GM19099 (cell line): ENCODE measurements around the gene ELL2.

Experiments used
- POLR2A ChIP-seq: IDR thresholded peaks from 3 replicates; pipeline ENCODE4 v1.6.1; 2011; ENCODE audit warnings: low read depth; ENCODE audit not compliant: insufficient read length; ENCODE audit errors: extremely low read depth

The ELL2 gene

GRCh38 chr5:95966005-95966404, 4.4 kb upstream of the ELL2 start:
- TF ChIP-seq POLR2A, result no peak

DNA sequence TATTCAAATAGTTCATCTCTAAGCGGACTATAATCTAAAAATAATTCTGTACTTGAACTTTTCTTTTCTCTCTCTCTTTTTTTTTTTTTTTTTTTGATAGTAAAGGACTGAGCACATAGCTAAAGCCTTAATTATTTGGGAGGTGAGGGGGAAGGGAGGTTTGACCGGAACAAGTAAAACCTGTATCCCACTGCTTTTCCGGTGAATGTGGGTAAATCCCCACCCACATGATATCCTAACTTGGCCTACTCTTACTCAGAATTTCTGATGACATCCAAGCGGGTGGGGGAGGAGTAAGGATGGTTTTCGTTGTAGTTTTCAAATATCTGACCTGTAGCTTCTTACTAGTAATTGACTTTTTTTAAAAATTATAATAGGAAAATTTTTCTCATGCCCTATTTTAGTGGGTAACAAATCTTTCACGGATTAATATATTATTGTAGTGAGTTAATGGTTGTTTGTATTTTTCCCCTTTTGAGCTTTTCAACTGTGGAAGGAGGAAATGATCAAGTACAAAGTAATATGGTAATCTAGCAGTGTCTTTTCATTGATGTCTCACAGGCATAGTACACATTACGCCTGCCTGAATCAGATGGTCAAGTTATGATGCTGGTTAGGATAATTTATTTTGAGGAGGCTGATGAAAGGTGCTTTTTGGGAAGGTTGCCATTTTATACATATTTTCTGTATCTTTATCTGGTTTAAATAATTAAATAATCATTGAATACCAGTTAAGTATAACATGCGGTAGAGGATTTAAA, 2.2 kb upstream of the ELL2 start:
- no peak for TF ChIP-seq POLR2A

GRCh38 chr5:95962785-95963184, 1.1 kb upstream of the ELL2 start:
- TF ChIP-seq POLR2A, result no peak

GRCh38 chr5:95962475-95962773, 773 bp upstream of the ELL2 start:
- no peak for TF ChIP-seq POLR2A

- no peak for TF ChIP-seq POLR2A
Observed at GRCh38 chr5:95960667-95961616, 709 bp downstream of the ELL2 start.

GRCh38 chr5:95959888-95960666, 1.6 kb downstream of the ELL2 start:
- TF ChIP-seq POLR2A, result peak; percentile 18

DNA sequence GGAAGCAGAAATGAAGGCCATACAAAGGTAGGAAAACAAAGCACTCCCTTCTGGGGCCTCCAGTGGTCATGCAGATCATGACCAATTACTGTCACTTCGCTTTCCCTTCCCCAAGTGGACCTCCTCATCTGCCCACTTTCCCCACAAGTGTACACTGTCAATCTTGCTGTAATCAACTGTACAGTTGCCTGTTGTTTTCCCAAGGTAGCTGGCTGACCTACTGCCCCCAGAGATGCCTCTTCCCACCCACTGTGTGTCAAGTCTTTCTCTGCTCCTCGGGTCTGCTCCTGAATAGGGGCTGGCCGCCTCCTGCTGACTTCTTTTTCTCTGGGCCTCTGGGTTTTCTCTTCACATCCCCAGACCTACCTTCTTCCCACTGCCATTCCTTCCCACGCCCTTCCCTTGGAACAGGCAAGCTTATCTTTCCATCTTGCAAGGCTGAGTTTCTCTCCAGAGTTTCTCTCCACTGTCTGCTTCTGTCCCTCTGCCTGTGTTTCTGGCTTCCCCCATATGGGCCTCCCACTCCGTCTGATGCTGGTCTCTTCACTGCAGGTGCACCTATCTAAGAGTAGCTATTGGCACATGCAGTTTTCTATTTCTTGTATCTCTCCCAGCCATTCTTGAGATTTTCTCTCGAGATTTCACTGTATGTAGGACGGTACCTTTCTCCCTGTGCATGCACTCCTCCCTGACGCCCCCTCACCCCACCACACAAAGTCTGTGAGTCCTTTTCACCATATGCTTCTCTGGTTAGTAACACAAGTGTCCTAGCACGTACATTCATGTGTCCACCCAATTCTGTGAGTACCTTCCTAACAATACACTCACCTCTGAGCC, 2.4 kb downstream of the ELL2 start:
- TF ChIP-seq POLR2A, result no peak

DNA sequence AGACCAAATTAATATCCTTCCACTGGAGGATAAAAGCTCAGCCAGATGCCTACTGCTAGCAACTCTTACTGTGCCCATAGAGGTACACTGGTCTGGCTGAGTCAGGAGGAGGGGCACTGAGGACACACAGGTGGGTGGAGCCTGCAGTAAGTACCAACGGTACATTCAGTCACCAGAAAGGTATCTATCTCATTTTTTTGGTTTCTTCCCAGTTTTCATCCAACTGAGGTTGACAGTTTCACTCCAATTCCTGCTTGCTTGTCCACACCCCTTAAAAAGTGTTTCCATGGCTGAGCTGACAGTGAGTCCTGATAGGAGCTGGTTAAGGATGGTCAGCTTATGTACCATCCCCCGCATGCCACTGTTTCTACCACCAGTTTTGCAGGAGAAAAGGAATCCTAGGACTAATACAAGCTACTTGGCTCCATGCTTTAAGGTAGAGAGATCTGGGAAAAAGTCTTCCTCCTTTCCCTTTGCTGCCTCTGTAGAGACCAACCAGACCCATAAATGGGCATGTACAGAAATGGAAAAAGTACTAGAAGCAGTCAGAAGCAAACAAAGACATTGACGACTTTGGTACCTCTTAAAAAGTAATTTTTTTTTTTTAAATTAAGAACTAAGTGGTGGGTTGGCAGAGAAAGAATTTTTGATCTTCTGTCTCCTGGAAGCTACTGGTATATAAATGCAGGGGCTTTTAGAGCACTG, 3.2 kb downstream of the ELL2 start:
- TF ChIP-seq POLR2A, result no peak

GRCh38 chr5:95957561-95958203, 4.0 kb downstream of the ELL2 start:
- no peak for TF ChIP-seq POLR2A

GRCh38 chr5:95956900-95957293, 4.8 kb downstream of the ELL2 start:
- TF ChIP-seq POLR2A, result no peak

GRCh38 chr5:95956021-95956899, 5.4 kb downstream of the ELL2 start:
- TF ChIP-seq POLR2A, result no peak

- TF ChIP-seq POLR2A, result no peak
Observed at GRCh38 chr5:95954716-95955115, 6.9 kb downstream of the ELL2 start.
